Measurements from ENCODE around the gene DUSP21. TPM values are rescaled to one million over a fixed set of nuclear protein-coding genes. Genes with fewer than 3 reads are reported as not detected.
A peak's percentile ranks its signal among the peaks of the same experiment; 100 is the strongest.
"Not testable (repeated sequence)": the region's sequence is repeated elsewhere in the genome, so short reads cannot be mapped to it uniquely, and the experiment has no call there.

DUSP21 gene
- not detected for total RNA-seq

DNA sequence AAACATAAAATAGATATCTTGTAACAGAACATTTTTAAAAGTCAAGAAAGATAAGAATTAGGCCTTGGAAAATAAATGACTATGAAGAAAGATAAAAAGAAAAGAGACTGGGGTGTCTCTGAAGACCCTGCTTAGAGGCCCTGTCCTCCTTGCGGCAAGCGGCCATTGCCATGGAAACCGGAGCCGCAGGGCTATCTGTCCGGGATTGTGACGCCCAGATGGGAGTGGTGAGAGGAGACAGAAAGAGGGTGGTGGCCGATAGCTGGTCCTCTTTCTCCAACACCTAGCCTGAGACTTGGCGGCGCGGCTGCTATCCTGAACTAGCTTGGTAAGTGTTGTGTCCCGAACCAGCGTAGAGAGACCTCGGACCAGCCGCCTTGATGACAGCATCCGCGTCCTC is at the start of gene DUSP21:
Gene DUSP21, plus strand, starts transcription at position 269 of the 400 bp plus-strand sequence. Its CDS starts 112 bp downstream, at position 381.
- DNase-seq (ENCODE audit: low spot score) = no peak
- no peak for ATAC-seq

DNA sequence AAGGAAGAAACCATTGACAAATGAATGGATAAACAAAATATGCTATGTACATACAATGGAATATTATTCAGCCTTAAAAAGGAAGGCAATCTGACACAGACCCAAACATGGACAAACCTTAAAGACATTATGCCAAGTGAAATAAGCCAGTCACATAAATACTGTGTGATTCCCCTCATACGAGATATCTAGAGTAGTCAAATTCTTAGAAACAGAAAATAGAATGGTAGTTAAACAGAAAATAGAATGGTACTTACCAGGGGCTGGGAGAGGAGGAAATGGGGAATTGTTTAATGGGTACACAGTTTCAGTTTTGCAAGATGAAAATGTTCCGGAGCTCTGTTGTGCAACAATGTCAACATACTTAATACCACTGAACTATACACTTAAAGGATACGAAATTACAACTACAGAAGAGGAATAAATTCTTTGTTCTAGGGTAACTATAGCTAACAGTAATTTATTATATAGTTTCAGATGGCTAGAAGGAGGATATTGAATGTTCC is 47.8 kb upstream of the DUSP21 start:
- DNase-seq (ENCODE audit: low spot score) = no peak
- no peak for ATAC-seq

DNA sequence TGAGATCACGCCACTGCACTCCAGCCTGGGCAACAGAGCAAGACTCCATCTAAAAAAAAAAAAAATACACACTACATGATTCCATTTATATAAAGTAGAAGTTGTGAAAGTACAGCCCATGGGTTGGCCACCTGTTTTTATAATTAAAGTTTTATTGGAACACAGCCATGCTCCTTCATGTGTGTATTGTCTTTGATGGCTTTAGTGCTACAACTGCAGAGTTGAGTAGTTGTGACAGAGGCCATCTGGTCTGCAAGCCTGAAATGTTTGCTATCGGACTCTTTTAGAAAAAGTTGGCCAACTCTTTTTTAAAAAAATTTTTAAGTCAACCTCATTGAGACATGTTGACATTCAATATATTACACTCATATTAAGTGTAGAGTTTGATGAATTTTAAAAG is 41.2 kb upstream of the DUSP21 start:
- DNase-seq (ENCODE audit: low spot score) = no peak
- no peak for ATAC-seq

DNA sequence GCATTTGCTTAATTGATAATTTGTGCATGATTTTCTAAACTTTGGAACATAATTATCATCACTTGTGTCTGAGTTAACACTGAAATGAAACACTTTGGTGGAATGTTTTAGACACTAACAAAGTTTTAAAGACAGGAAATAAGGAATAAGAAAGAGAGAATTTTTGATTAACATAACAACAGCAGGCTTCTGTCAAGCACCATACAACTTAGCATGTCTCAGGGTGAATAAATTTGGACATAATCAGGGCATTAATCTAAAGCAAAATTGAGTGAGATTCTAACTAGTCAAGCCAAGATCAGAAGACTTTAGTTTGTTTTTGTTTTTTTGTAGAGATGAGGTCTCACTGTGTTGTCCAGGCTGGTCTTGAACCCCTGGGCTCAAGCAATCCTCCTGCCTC is 28.1 kb upstream of the DUSP21 start:
- no peak for ATAC-seq
- no peak for DNase-seq (ENCODE audit: low spot score)

DNA sequence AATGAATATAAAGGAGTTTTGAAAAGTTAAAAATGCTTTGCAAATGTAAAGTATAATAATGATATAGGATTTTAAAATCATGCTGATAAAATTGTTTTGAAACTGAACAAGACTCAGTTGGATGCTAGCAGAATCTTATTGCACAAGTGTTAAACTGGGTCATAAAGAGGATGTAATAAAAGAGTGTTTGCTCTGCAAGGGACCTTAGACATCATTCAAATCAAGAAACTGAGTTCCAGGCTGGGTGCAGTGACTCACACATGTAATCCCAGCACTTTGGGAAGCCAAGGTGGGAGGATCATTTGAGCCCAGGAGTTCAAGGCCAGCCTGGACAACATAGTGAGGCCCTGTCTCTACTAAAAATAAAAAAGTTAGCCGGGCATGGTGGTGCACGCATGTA is 27.5 kb upstream of the DUSP21 start:
- no peak for ATAC-seq

DNA sequence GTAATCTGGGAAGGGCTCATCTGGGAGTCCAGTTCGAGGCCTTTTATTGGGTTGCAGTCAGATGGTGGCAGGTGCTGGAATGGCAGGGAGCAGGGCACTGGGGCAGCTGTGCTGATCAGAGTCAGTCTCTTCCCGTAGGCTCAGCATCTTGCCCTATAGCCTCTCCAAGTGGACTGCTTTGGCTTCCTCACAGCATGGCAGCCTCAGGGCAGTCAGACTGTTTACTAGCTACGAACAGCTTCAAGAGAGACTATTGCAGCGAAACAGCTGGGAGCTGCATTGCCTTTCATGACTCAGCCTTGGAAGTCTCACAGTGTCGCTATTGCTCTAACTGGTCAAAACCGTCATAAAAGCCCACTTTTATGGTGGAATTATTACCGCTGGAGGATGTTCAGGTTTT is 26.8 kb upstream of the DUSP21 start:
- DNase-seq (ENCODE audit: low spot score) (no peak), ATAC-seq (no peak)

More for the DNA sequence above, 27.5 kb upstream of the DUSP21 start:
- no peak for DNase-seq (ENCODE audit: low spot score)

DNA sequence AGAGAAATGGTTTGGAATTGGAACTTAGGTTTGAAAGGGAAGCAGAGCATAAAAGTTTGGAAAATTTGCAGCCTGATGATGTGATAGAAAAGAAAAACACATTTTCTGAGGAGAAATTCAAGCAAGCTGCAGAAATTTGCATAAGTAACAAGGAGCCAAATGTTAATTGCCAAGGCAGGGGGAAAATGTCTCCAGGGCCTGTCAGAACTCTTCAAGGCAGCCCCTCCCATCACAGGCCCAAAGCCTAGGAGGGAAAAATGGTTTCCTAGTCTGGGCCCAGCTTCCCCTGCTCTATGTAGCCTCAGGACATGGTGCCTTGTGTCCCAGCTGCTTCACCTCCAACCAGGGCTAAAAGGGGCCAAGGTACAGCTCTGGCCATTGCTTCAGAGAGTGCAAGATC is 21.2 kb upstream of the DUSP21 start:
- ATAC-seq (no peak), DNase-seq (ENCODE audit: low spot score) (no peak)

DNA sequence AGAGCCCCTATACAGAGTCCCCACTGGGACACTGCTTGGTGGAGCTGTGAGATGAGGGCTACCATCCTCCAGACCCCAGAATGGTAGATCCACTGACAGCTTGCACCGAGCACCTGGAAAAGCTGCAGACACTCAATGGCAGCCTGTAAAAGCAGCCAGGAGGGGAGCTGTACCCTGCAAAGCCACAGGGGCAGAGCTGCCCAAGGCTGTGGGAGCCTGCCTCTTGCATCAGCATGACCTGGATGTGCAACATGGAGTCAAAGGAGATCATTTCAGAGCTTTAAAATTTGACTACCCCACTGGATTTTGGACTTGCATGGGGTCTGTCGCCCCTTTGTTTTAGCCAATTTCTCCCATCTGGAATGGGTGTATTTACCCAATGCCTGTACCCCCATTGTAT is 20.6 kb upstream of the DUSP21 start:
- ATAC-seq; DNase-seq (ENCODE audit: low spot score): not testable (repeated sequence)

DNA sequence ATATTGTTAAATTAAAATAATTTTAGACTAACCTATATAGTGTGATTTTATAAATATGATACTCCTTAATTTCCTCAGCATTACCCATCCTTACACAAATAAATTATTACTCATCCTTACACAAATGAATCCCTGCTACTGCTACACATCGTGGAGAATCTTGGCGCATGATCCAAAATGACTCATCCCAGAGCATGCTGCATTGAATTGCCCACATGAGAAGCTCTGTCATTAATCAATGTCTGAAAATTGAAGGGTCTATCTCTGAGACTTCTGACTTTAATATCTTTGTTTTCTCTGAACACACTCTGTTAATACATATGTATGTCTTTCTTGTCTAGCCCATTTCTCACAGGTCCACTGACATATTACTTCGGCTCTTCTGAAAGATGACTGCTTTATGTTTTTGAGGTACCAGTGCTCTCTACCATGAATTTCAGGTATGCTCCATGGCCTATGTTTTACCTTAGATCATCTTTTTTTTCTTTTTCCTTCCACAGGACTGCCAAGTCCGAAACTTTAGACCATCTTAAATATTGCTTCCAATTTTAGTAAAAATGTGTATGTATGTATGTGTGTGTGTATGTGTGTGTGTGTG is 15.7 kb upstream of the DUSP21 start:
- no peak for ATAC-seq
- DNase-seq (ENCODE audit: low spot score) = no peak

DNA sequence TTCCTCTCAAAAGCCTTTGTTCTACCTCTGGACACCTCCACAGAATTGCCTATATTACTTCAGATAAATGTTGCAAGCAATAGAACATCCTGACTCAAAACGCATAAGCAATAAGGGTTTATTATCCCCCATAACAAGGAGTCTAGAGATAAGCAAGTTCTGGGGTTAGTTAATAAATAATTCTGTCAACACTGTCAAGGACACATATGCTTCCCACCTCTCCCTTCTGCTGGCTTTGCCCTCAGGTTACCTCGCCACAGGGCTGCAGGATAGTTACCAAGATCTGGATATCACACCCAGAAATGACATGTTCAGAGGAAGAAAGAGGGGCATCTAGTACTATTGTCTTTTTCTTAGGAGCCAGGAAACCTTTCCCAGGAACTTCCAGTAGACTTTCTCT is 14.0 kb upstream of the DUSP21 start:
- ATAC-seq (no peak), DNase-seq (ENCODE audit: low spot score) (no peak)

DNA sequence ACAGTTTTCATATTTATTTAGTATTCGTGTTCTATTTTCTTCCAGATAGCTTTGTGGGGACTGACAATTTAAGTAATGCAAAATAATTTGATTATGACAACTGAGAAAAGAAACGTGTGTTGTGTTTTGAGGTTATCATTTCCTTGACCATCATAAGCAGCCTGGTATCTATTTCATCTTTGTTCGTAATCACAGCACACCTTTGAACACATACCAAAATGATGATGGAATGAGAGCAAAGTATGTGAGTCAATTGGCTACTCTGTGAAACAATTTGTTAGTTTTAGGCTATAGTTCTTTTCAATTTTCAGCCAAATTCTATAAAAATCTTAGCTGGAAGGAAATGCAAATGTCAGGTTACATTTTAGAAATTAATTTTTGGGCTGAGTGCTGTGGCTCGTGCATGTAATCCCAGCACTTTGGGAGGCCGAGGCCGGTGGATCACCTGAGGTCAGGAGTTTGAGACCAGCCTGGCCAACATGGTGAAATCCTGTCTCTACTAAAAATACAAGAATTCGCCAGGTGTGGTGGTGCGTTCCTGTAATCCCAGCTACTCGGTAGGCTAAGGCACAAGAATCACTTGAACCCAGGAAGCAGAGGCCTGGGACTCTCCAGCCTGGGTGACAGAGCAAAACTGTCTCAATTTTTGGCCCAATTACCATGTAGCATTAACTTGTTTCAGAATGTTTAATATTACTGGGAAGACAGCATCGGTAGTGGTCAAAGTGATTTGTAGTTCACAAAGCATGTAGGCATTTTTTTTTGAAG is 1.1 kb upstream of the DUSP21 start:
- ATAC-seq (no peak), DNase-seq (ENCODE audit: low spot score) (no peak)

DNA sequence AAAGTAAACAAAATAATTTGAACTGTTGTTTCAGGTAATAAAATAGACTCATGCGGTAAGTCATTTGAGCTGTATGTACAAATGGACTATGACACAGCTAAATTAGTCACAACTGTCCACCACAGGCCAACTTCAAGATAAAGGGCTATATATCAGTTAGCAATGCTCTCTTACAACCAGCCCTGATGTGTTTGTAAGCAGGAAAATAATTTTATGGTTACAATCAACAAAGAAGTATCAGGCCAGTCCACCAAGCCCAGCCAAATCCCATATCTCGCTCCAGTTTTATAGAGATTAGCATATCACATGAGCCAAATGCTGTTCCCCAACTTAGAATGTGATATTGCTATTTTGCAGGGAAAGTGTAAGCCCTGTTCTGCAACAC is 511 bp upstream of the DUSP21 start:
- ATAC-seq (no peak), DNase-seq (ENCODE audit: low spot score) (no peak)

DNA sequence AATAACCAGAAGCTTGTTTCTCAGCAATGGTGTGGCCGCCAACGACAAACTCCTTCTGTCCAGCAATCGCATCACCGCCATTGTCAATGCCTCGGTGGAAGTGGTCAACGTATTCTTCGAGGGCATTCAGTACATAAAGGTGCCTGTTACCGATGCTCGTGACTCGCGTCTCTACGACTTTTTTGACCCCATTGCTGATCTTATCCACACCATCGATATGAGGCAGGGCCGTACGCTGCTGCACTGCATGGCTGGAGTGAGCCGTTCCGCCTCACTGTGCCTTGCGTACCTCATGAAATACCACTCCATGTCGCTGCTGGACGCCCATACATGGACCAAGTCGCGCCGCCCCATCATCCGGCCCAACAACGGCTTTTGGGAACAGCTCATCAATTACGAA is 383 bp downstream of the DUSP21 start:
- no peak for DNase-seq (ENCODE audit: low spot score)

DNA sequence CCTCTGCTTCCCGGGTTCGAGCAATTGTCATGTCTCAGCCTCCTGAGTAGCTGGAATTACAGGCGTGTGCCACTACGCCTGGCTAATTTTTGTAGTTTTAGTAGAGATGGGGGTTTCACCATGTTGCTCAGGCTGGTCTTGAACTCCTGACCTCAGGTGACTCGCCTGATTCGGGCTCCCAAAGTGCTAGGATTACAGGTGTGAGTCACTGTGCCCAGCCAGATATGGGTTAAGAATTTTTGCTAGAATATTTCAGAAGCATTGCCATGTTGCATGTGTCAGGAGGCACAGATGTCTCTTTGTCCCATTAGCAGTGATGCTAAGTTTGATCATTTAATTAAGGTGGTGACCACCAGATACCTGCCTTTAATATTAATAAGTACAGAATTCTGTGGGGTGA is 7.1 kb downstream of the DUSP21 start:
- DNase-seq (ENCODE audit: low spot score); ATAC-seq: not testable (repeated sequence)

More for the DNA sequence above, 383 bp downstream of the DUSP21 start:
- ATAC-seq = no peak

DNA sequence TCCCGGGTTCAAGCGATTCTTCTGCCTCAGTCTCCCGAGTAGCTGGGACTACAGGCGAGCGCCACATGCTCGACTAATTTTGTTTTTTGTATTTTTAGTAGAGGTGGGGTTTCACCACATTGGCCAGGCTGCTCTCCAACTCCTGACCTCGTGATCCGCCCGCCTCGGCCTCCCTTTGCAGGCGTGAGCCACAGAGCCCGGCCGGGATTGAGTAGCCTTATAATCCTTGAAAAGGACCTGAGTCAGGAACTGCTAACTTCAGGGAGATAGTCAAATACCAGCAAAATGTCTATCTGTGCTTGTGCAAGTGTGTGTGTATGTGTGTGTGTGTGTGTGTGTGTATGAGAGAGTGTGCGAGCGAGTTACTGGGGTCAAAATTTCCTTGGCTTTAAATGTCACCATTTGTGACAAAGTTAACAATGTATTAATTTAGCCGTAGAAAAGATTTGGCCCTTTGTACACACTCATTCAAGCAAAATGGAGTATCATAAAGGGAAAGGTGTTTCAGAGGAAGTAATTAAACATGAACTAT is 27.4 kb downstream of the DUSP21 start:
- ATAC-seq = no peak
- no peak for DNase-seq (ENCODE audit: low spot score)

DNA sequence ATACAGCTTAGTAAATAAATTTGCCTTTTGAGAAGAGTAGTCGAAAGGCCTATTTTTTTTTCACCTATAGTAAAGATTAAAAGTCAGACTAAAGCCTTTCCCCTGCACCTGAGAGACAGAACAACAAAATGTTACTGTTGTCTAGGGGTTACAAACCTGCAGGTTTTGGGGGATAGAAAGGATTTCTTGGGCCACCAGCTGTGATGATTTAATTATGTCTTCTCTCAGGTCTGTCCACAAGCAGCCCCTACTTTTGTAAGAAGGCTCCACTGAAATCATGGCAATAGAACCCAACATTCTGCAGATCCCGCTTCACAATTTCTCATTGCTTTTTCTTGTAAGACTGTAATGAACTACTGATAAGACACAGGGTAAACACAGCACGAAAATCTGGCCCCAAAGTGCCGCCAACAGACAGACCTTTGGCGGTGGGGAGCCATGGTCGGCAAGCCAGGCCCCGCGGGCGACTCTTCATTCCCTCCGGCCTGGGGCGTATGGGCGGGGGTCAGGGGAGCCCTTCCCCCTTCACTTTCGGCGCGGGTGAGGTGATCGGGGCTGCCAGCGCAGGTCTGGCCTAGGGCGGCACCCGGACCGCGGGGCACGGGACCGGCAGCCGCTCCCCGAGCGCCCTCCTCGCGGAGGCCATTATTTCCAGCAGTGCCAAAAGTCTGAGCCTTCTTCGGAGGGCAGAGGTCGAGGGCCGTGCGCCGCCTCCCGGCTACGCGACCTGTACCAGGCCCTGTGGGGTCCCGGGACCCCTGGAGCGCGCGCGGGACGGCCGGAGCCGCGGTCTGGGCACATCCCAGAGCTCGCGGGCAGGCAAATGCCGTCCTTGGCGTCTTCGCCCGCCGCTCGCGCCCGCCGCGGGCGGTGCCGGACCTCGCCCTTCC is 28.4 kb downstream of the DUSP21 start:
- ATAC-seq (peak; percentile 58), DNase-seq (ENCODE audit: low spot score) (no peak)

DNA sequence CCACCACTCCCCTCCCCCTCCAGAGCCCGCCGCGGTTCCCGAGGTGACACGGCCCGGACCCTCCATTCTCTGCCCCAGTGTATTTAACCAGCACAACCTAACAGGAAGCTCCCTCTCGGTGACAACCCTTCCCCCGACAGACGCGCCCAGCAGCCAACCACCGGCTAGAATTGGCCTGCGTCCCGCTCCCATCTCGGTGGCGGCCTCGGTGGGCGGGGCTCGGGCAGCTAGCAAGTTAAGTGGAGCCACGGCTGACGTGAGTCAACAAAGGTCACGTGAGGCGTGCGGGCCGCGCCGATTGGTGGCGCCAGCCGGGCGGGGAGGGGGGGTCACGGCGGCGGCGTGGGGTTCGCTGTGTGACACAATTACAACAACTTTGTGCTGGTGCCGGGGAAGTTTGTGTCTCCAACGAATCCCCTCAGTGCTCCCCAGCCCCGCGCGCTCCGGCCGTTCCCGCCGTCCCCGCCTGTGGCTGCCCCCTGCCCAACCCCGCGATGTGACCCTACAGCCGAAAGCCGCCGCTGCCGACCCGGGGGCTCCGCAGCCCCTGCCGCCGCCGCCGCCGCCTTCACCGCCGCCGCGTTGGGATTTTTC is 29.1 kb downstream of the DUSP21 start, which contains the start of gene KDM6A:
Gene KDM6A, plus strand, starts transcription at position 368 of the 594 bp plus-strand sequence. CDS start 364 bp downstream, outside the sequence.
- ATAC-seq (peak; percentile 83), DNase-seq (ENCODE audit: low spot score) (peak; percentile 97)

DNA sequence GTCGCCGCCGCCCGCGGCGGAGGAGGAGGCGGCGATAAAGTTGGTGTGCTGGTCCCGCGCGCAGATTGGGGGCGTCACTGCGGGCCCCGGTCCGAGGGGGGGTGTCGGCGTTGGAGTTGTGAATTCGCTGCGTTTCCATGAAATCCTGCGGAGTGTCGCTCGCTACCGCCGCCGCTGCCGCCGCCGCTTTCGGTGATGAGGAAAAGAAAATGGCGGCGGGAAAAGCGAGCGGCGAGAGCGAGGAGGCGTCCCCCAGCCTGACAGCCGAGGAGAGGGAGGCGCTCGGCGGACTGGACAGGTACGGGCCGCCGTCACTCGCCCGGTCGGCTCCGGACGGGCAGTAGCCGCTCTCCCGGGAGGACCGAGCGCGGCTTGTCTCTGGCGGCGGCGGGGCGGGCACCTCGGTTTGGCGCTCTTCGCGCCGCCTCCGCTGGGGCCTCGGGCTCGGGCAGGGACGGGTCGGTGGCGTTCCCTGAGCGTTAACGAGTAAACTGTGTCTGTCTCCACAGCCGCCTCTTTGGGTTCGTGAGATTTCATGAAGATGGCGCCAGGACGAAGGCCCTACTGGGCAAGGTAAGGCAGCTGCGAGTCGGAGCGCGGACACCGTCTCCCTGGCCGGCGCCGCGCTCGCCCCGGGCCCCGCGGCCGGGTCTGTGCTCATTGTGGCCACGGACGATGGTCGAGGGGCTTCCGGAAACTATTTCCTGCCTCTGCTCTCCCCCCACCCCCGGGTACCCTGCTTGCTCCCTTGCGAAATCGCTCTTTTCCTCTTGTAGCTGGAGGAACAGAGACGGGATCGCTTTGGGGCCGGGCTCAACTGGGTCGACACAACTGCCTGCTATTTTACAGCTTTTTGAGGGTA is 29.8 kb downstream of the DUSP21 start:
- ATAC-seq = peak; percentile 32
- peak; percentile 52 for DNase-seq (ENCODE audit: low spot score)

DNA sequence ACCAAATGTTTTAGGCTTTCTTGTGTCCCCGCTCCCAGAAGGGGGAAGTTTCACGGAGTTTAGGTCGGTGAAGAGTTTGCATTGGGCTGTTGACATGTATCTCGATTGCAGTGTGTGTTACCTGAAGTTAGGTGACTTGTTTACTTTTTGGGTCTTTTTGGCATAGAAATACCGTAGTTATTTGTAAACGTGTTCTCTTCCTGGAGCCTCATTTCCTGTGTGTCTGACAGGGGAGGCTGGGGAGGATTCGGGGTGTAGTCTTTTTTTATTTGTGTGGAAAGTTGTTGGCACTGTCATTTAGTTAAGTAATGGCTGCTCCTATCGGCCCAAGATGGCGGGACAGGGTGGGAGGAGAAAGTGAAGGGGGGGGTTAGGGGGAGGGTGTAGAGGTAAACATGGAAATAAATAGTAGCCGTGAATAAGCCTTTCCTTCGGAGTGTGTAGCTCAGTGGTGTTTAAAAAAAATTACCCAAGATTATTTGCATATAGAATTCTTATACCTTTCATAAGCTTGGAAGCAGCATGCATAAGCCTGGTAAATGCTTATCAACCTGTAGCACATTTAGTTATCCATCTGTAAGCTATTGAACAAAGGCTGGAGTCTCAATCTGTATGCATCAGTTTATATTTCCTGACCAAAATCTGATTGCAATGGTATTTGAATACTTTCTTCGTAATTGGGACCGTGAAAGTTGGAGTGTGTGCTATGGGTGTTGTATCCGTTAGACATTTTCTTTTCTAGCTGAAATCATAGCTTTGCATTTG is 30.8 kb downstream of the DUSP21 start:
- DNase-seq (ENCODE audit: low spot score) (no peak), ATAC-seq (no peak)

Measured in left lobe of liver (tissue), 2 donors.